ENCODE data around the gene PPP1R3A.

Gene PPP1R3A

DNA sequence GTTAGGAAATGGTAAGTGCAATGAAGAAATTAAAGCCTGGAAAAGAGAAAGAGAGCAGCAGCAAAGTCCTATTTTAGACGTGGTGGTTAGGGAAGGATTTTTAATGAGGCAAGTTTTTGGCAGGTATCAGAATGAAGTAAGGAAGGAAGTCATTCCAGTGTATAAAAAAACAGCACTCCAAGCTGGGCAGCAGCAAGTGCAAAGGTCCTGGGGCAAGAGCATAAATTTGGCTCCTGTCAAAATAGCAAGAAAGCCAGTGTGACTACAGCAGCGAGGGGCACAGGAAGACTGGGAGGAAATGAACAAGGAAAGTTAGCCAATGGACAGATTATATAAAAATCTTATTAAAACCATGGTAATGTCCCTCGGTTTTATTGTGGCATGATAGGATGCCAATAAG is 90.2 kb downstream of the PPP1R3A start:
- H3K4me3 ChIP-seq (replicated peaks in 1 of 2; ENCODE audit: low read depth in 2 of 2, low read length in 2 of 2): no peak overlapping the region
- TF ChIP-seq, protein P1, sequence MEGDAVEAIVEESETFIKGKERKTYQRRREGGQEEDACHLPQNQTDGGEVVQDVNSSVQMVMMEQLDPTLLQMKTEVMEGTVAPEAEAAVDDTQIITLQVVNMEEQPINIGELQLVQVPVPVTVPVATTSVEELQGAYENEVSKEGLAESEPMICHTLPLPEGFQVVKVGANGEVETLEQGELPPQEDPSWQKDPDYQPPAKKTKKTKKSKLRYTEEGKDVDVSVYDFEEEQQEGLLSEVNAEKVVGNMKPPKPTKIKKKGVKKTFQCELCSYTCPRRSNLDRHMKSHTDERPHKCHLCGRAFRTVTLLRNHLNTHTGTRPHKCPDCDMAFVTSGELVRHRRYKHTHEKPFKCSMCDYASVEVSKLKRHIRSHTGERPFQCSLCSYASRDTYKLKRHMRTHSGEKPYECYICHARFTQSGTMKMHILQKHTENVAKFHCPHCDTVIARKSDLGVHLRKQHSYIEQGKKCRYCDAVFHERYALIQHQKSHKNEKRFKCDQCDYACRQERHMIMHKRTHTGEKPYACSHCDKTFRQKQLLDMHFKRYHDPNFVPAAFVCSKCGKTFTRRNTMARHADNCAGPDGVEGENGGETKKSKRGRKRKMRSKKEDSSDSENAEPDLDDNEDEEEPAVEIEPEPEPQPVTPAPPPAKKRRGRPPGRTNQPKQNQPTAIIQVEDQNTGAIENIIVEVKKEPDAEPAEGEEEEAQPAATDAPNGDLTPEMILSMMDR (IDR thresholded peaks at IDR 0.05; ENCODE audit: low read depth, low read length): no peak
- no peak for DNase-seq (ENCODE audit: low read depth in 2 of 2)
